H9 (cell line): ENCODE results near the gene CPB2. TPM values are rescaled to one million over a fixed set of nuclear protein-coding genes. Genes with fewer than 3 reads are reported as not detected.

Experiments
- DNase-seq: peaks from one replicate; pipeline ENCODE4 v3.0.0-alpha.2; 2017
- H2AFZ ChIP-seq: one replicate; pipeline ENCODE4 v1.6.1; 2013; ENCODE audit warnings: mild to moderate bottlenecking, low read length, control low read depth, moderate library complexity
- H2AK5ac ChIP-seq: 2 replicates; pipeline ENCODE4 v1.6.1; 2013; ENCODE audit warnings: low read length, control low read depth, mixed read lengths; ENCODE audit not compliant: insufficient read length
- H2BK120ac ChIP-seq: one replicate; pipeline ENCODE4 v1.6.1; 2013; ENCODE audit warnings: low read depth, mild to moderate bottlenecking, low read length, control low read depth, inconsistent platforms; ENCODE audit not compliant: poor library complexity, severe bottlenecking
- H2BK12ac ChIP-seq: 2 replicates; pipeline ENCODE4 v1.6.1; 2013; ENCODE audit warnings: low read length, control low read depth, mixed read lengths, low read depth; ENCODE audit not compliant: insufficient read length
- H2BK15ac ChIP-seq: 2 replicates; pipeline ENCODE4 v1.6.1; 2013; ENCODE audit warnings: low read depth, low read length, control low read depth
- H2BK20ac ChIP-seq: one replicate; pipeline ENCODE4 v1.6.1; 2013; ENCODE audit warnings: low read depth, mild to moderate bottlenecking, low read length, control low read depth, inconsistent platforms; ENCODE audit not compliant: poor library complexity, severe bottlenecking
- H2BK5ac ChIP-seq: 2 replicates; pipeline ENCODE4 v1.6.1; 2013; ENCODE audit warnings: low read length, control low read depth, mixed read lengths; ENCODE audit not compliant: insufficient read length
- H3K14ac ChIP-seq: 2 replicates; pipeline ENCODE4 v1.6.1; 2013; ENCODE audit warnings: low read length, control low read depth; ENCODE audit not compliant: insufficient read depth
- H3K18ac ChIP-seq: 2 replicates; pipeline ENCODE4 v1.6.1; 2013; ENCODE audit warnings: low read depth, mild to moderate bottlenecking, mixed read lengths, low read length, control low read depth; ENCODE audit not compliant: insufficient read length
- H3K23ac ChIP-seq: 2 replicates; pipeline ENCODE4 v1.6.1; 2013; ENCODE audit warnings: low read length, control low read depth, mixed read lengths, low read depth; ENCODE audit not compliant: insufficient read length
- H3K23me2 ChIP-seq: 2 replicates; pipeline ENCODE4 v1.6.1; 2013; ENCODE audit warnings: low read depth, mild to moderate bottlenecking, mixed read lengths, low read length, control low read depth; ENCODE audit not compliant: insufficient read length, poor library complexity, severe bottlenecking
- H3K27ac ChIP-seq: 2 replicates; pipeline ENCODE4 v1.5.1; 2013; ENCODE audit warnings: low read length, control low read depth, mixed read lengths, low read depth; ENCODE audit not compliant: insufficient read length
- H3K27me3 ChIP-seq: 2 replicates; pipeline ENCODE4 v1.6.1; 2013; ENCODE audit warnings: low read length, control low read depth, inconsistent platforms; ENCODE audit not compliant: insufficient read depth
- H3K4ac ChIP-seq: 2 replicates; pipeline ENCODE4 v1.6.1; 2013; ENCODE audit warnings: low read depth, mild to moderate bottlenecking, control low read depth, inconsistent platforms, low read length, moderate library complexity
- H3K4me1 ChIP-seq: 2 replicates; pipeline ENCODE4 v1.6.1; 2013; ENCODE audit warnings: low read length, control low read depth, inconsistent platforms; ENCODE audit not compliant: insufficient read depth
- H3K4me2 ChIP-seq: 2 replicates; pipeline ENCODE4 v1.6.1; 2013; ENCODE audit warnings: low read length, control low read depth, mixed read lengths; ENCODE audit not compliant: insufficient read length, insufficient read depth
- H3K56ac ChIP-seq: 2 replicates; pipeline ENCODE4 v1.6.1; 2013; ENCODE audit warnings: low read depth, mild to moderate bottlenecking, mixed read lengths, low read length, control low read depth; ENCODE audit not compliant: insufficient read length
- H3K79me1 ChIP-seq: 2 replicates; pipeline ENCODE4 v1.6.1; 2013; ENCODE audit warnings: low read depth, mild to moderate bottlenecking, moderate library complexity, low read length, control low read depth, inconsistent platforms; ENCODE audit not compliant: insufficient read depth, poor library complexity, severe bottlenecking
- H3K79me2 ChIP-seq: 2 replicates; pipeline ENCODE4 v1.6.1; 2013; ENCODE audit warnings: low read length, control low read depth, inconsistent platforms; ENCODE audit not compliant: insufficient read depth
- H3K9ac ChIP-seq: 2 replicates; pipeline ENCODE4 v1.6.1; 2013; ENCODE audit warnings: low read length, control low read depth, mixed read lengths; ENCODE audit not compliant: insufficient read length; ENCODE audit errors: extremely low read depth
- H3K9me3 ChIP-seq: one replicate; pipeline ENCODE4 v1.6.1; 2013; ENCODE audit warnings: low read depth, low read length, inconsistent platforms; ENCODE audit not compliant: control insufficient read depth
- H3T11ph ChIP-seq: one replicate; pipeline ENCODE4 v1.6.1; 2013; ENCODE audit warnings: mild to moderate bottlenecking, low read length, control low read depth, inconsistent platforms
- H4K20me1 ChIP-seq: one replicate; pipeline ENCODE4 v1.6.1; 2013; ENCODE audit not compliant: control insufficient read depth, insufficient read length, insufficient read depth
- H4K5ac ChIP-seq: 2 replicates; pipeline ENCODE4 v1.6.1; 2013; ENCODE audit warnings: low read depth, mild to moderate bottlenecking, mixed read lengths, low read length, control low read depth; ENCODE audit not compliant: insufficient read length
- H4K8ac ChIP-seq: replicated peaks from 2 replicates; pipeline ENCODE4 v1.6.1; 2013; ENCODE audit warnings: low read length, control low read depth, mixed read lengths, low read depth; ENCODE audit not compliant: insufficient read length
- H4K91ac ChIP-seq: 2 replicates; pipeline ENCODE4 v1.6.1; 2013; ENCODE audit warnings: low read depth, mild to moderate bottlenecking, moderate library complexity, mixed read lengths, low read length, control low read depth; ENCODE audit not compliant: insufficient read length
- H3K27ac Mint-ChIP-seq, 3 experiments: 2 replicates in 2 of 3; 3 replicates in 1 of 3; pipeline ENCODE4 v1.8.0; 2020 to 2021; ENCODE audit warnings: mixed read lengths in 3 of 3, mild to moderate bottlenecking in 1 of 3, moderate library complexity in 1 of 3
- H3K27me3 Mint-ChIP-seq: 2 replicates; pipeline ENCODE4 v1.8.0; 2021; ENCODE audit warnings: low read depth, mild to moderate bottlenecking, moderate library complexity, mixed read lengths
- H3K36me3 Mint-ChIP-seq, 3 experiments: 2 replicates in 2 of 3; 3 replicates in 1 of 3; pipeline ENCODE4 v1.8.0; 2020 to 2021; ENCODE audit warnings: low read depth in 3 of 3, mixed read lengths in 3 of 3; ENCODE audit not compliant: insufficient read depth in 1 of 3
- H3K4me1 Mint-ChIP-seq, 2 experiments: 2 replicates each; pipeline ENCODE4 v1.8.0; 2020; ENCODE audit warnings: mixed read lengths in 2 of 2
- H3K4me3 Mint-ChIP-seq, 2 experiments: 2 replicates in 1 of 2; 3 replicates in 1 of 2; pipeline ENCODE4 v1.8.0; 2020 to 2021; ENCODE audit warnings: mild to moderate bottlenecking in 2 of 2, mixed read lengths in 2 of 2, moderate library complexity in 1 of 2
- H3K9me3 Mint-ChIP-seq, 2 experiments: 2 replicates in 1 of 2; 3 replicates in 1 of 2; pipeline ENCODE4 v1.8.0; 2020; ENCODE audit warnings: mild to moderate bottlenecking in 2 of 2, mixed read lengths in 2 of 2, moderate library complexity in 1 of 2
- WGBS: extraction: QIAGEN DNeasy Blood & Tissue Kit; methylation state at CpG from one replicate; pipeline ENCODE4 v1.1.7; 2013; ENCODE audit warnings: missing lambda C conversion rate, low lambda C conversion rate, mixed read lengths; ENCODE audit not compliant: insufficient read length; ENCODE audit errors: extremely low coverage; 5-methylcytosine and 5-hydroxymethylcytosine counted together
- total RNA-seq: library from RNA; stranded (reverse); gene quantifications from 2 replicates; pipeline ENCODE4 v1.2.1, GENCODE V29; 2021
- TF ChIP-seq, protein P1 (sequence below): fragments of 200-600 bp; sonication (generic); conservative IDR thresholded peaks from 3 replicates; pipeline ENCODE4 v1.8.0; 2021; ENCODE audit warnings: antibody characterized with exemption, mild to moderate bottlenecking

Gene CPB2
- total RNA-seq, 1 experiment from 2014 or later = not detected

DNA sequence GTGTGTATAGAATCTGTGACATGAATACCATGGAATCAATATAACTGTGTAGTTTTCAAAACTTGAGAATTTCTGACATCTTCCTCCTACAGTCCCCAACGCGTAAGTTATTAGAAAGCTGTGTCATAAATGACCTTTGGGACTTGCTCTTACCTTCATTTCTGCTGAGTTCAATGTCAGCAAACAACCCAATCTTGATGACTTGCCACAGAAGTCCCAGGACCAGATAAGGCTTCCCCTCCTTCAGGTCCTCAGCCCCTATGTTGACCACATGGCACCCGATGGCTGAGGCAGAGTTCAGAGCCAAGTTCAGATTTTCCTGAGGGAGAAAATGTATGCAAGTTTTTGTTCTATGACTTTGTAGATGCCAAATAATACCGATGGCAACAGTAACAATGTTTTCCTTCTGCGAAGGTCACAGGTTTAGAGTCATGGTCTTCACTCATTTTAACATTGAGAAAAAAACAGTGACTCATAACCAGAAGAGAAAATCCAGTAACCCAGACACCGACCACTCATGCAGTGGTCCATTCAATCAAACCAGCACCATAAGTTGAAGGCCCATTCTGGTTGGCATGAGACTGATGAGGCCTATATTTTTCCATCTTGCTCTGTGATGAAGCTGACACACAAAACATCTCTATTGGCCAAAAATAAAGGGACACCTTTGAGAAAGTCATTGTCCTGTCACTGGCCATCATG is 47.9 kb upstream of the CPB2 start:
- no peak overlapping the region for H3K4me3 Mint-ChIP-seq
- H2AK5ac ChIP-seq = no peak overlapping the region

More for the DNA sequence above, 47.9 kb upstream of the CPB2 start:
- no peak overlapping the region for H3K27ac Mint-ChIP-seq
- Histone ChIP-seq H4K8ac (no peak overlapping the region), H3K4me1 (0 out of 2 replicates have a peak, but pooled peaks cover 2% of the 10 kb centered on the region), H4K91ac (no peak overlapping the region), H3K14ac (no peak overlapping the region), H2BK20ac (no peak overlapping the region), H3K23ac (no peak overlapping the region), H3K56ac (no peak overlapping the region), H3K27ac (no peak overlapping the region), H3K23me2 (no peaks in the 10 kb centered on the region), H2AFZ (no peak overlapping the region), H3K9ac (no peak overlapping the region), H3K79me2 (no peaks in the 10 kb centered on the region), H2BK15ac (no peak overlapping the region), H3K4ac (no peak overlapping the region), H3K9me3 (no peaks in the 10 kb centered on the region), H3K18ac (no peak overlapping the region), H2BK12ac (no peak overlapping the region), H3T11ph (no peak overlapping the region), H3K27me3 (no peaks in the 10 kb centered on the region), H4K20me1 (no peaks in the 10 kb centered on the region), H3K79me1 (no peaks in the 10 kb centered on the region), H2BK5ac (no peak overlapping the region), H2BK120ac (no peak overlapping the region), H3K4me2 (no peak overlapping the region), H4K5ac (no peak overlapping the region)
- TF ChIP-seq, protein P1, sequence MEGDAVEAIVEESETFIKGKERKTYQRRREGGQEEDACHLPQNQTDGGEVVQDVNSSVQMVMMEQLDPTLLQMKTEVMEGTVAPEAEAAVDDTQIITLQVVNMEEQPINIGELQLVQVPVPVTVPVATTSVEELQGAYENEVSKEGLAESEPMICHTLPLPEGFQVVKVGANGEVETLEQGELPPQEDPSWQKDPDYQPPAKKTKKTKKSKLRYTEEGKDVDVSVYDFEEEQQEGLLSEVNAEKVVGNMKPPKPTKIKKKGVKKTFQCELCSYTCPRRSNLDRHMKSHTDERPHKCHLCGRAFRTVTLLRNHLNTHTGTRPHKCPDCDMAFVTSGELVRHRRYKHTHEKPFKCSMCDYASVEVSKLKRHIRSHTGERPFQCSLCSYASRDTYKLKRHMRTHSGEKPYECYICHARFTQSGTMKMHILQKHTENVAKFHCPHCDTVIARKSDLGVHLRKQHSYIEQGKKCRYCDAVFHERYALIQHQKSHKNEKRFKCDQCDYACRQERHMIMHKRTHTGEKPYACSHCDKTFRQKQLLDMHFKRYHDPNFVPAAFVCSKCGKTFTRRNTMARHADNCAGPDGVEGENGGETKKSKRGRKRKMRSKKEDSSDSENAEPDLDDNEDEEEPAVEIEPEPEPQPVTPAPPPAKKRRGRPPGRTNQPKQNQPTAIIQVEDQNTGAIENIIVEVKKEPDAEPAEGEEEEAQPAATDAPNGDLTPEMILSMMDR = no peak
- H3K36me3 Mint-ChIP-seq = no peaks in the 10 kb centered on the region
- whole genome bisulfite sequencing = no CpG with 5 or more reads among the region's 6 CpGs
- no peaks in the 10 kb centered on the region for H3K27me3 Mint-ChIP-seq
- no peaks in the 10 kb centered on the region for H3K4me1 Mint-ChIP-seq
- no peaks in the 10 kb centered on the region for H3K9me3 Mint-ChIP-seq
- no peak for DNase-seq
